Measurements from ENCODE around the gene SERPINA4.

GRCh38 chr14:94542811-94543440 lies 18.3 kb upstream of the SERPINA4 start:
- TF ChIP-seq CTCF (conservative IDR thresholded peaks at IDR 0.05) (no peak), EZH2 (IDR thresholded peaks at IDR 0.05; ENCODE audit: low read depth) (no peak)

Measured in PC-9 (cell line).